ENCODE results near the gene ATRIP.

The ATRIP gene

DNA sequence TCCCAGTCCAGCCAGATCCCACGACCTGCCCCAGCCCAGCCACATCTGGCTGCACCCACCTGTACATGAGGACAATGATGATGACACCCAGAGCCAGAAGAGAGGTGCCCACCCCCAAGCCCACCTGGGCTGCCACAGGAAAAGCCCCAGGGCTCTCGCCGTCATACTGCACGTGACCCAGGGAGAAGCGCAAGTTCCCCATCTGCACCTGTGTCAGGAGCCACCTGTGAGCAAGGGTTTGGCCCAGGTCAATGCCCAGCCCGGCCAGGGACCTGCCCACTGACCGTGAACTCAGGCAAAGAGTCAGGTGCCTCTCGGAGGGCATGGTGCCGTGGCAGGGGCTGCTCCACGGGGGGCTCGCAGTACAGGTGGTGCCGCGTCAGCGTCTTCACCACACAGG lies 32.9 kb upstream of the ATRIP start:
- H3K9ac ChIP-seq (ENCODE audit: insufficient read length): no peak overlapping the region
- H3K4me3 ChIP-seq: no peak overlapping the region
- H3K9me3 ChIP-seq (ENCODE audit: low read depth, low read length): no peaks in the 10 kb centered on the region
- H3K27ac ChIP-seq: no peak overlapping the region
- H3K36me3 ChIP-seq (ENCODE audit: insufficient read depth, low read length): no peaks in the 10 kb centered on the region
- no peak for TF ChIP-seq POLR2AphosphoS5 (IDR thresholded peaks at IDR 0.05; ENCODE audit: borderline replicate concordance, low read depth, low read length)
- no peak for TF ChIP-seq FOXP2 (optimal IDR thresholded peaks at IDR 0.05; ENCODE audit: control extremely low read depth, extremely low read length, insufficient read depth)
- no peak for TF ChIP-seq EZH2 (IDR thresholded peaks at IDR 0.05)
- DNase-seq (ENCODE audit: low read depth, low spot score): no peak

DNA sequence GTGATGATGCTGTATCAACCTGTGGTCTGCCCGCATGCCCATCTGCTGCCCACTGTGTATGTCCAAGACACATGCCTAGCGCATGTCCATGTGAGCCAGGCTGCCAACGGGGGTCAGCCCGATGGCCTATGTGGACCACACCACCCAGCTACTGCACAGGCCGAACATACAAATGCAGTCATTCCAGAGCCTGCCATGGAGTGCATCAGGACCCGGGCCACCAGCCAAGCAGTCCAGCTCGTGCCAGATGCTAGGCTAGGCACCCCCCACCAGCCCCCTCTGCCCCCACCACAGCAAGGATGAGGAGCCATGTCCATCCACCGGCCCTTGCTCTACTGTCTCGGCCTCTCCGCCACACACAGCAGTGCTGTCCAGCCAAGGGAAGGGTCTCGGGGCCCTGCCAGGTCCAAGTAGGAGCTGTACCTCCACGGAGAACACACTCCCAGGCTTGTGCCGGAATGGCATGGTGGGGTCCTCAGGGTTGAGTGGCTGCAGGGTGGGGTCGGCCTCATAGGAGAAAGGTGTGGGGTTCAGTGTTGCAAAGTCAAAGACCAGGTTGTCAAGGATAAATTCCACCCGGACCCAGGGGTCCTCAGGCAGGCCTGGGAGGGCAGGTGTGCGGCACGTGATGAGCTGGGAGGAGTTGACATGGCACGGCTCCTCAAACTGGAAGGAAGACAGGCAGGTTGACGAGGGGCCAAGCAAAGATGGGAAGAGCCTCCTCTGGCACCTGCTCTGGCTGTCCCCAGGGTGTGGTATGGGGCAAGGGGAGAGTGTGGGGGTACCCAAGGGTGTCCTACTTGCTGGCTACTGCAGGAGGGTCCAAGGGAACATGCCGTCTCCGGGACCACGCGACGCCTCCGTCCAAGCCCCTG lies 31.9 kb upstream of the ATRIP start:
- Histone ChIP-seq H3K9ac (ENCODE audit: insufficient read length) (no peak overlapping the region), H3K27ac (no peak overlapping the region), H3K36me3 (ENCODE audit: insufficient read depth, low read length) (no peaks in the 10 kb centered on the region), H3K4me3 (no peak overlapping the region), H3K9me3 (ENCODE audit: low read depth, low read length) (no peaks in the 10 kb centered on the region)
- no peak for TF ChIP-seq POLR2AphosphoS5 (IDR thresholded peaks at IDR 0.05; ENCODE audit: borderline replicate concordance, low read depth, low read length)
- TF ChIP-seq FOXP2 (optimal IDR thresholded peaks at IDR 0.05; ENCODE audit: control extremely low read depth, extremely low read length, insufficient read depth): no peak
- no peak for TF ChIP-seq EZH2 (IDR thresholded peaks at IDR 0.05)
- DNase-seq (ENCODE audit: low read depth, low spot score): no peak

DNA sequence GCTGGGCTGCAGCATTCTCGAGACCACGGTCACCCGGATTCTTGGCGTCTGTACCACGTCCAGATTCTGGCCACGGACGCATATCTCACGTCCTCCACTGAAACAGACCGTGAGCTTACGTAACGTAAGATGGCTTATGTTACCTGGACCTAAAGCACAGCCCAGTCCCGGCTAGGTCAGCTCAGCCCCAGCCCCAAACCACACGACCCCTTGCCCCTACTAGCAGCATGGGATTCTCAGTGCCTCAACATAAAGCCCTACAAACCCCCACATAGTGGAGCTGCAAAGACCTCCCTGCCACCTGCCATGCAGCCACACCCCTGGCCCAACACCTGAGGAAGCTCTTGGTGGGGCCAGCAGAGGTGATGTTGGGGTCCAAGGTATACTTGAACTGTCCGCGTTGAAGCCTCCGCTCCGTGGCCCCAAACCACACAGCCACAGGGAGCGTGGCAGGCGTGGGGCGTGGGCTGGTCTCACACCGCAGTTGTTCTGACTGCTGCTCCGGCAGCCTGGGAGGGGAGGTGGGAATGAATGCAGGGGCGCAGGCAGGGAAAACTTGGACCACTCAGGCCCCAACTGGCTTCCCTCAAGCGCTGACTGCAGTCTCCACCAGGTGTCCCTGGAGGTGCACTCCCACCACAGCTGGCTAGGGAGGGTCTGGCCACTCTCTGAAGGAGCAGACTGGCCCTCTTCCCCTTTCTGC lies 31.1 kb upstream of the ATRIP start:
- Histone ChIP-seq H3K9ac (ENCODE audit: insufficient read length) (no peak overlapping the region), H3K36me3 (ENCODE audit: insufficient read depth, low read length) (no peaks in the 10 kb centered on the region), H3K4me3 (no peak overlapping the region), H3K9me3 (ENCODE audit: low read depth, low read length) (no peaks in the 10 kb centered on the region), H3K27ac (no peak overlapping the region)
- no peak for TF ChIP-seq POLR2AphosphoS5 (IDR thresholded peaks at IDR 0.05; ENCODE audit: borderline replicate concordance, low read depth, low read length)
- DNase-seq (ENCODE audit: low read depth, low spot score): no peak

DNA sequence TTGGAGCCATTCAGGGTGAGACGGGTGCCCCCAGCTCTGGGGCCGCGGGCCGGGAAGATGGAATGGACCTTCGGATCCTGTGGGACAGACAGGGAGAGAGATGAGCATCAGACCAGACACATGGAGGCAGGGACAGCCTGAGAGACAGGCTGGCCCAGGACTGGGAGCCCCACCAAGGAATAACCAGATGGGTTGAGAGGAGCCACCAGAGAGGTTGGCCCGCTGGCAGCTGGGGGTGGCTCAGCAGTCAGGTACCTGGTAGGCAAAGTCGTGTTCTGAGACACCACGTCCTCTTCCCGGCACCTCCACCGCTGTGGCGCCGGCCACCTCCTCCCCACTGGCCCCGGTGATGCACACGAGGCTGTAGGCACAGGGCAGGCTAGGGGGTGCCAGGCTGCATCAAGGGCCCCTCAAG lies 30.4 kb upstream of the ATRIP start:
- no peak overlapping the region for H3K4me3 ChIP-seq
- H3K9me3 ChIP-seq (ENCODE audit: low read depth, low read length): no peaks in the 10 kb centered on the region
- no peak overlapping the region for H3K9ac ChIP-seq (ENCODE audit: insufficient read length)
- TF ChIP-seq EZH2 (IDR thresholded peaks at IDR 0.05) (no peak), FOXP2 (optimal IDR thresholded peaks at IDR 0.05; ENCODE audit: control extremely low read depth, extremely low read length, insufficient read depth) (no peak), POLR2AphosphoS5 (IDR thresholded peaks at IDR 0.05; ENCODE audit: borderline replicate concordance, low read depth, low read length) (no peak)
- DNase-seq (ENCODE audit: low read depth, low spot score): no peak
- no peak overlapping the region for H3K27ac ChIP-seq
- no peaks in the 10 kb centered on the region for H3K36me3 ChIP-seq (ENCODE audit: insufficient read depth, low read length)

DNA sequence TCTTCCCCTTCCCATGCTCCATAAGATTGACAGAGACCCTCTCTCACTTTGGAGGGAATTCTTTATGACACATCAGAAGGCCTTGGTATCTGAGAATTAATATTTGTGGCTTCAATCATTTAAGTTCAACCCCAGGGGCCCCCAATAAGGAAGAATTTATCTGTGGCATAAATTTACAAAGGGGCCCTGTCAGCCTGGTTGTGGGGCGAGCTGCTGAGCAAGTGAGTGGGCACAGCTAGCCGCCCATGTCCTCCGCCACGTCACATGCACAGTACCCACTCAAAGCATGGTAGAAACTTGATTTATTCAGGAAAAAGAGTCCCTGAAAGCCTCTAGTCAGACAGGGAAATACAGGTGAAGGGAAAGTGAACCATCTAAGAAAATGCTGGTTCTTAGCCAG lies 30.0 kb upstream of the ATRIP start:
- TF ChIP-seq FOXP2 (optimal IDR thresholded peaks at IDR 0.05; ENCODE audit: control extremely low read depth, extremely low read length, insufficient read depth) (no peak), POLR2AphosphoS5 (IDR thresholded peaks at IDR 0.05; ENCODE audit: borderline replicate concordance, low read depth, low read length) (no peak), EZH2 (IDR thresholded peaks at IDR 0.05) (no peak)
- Histone ChIP-seq H3K4me3 (no peak overlapping the region), H3K9me3 (ENCODE audit: low read depth, low read length) (no peaks in the 10 kb centered on the region), H3K27ac (no peak overlapping the region), H3K9ac (ENCODE audit: insufficient read length) (no peak overlapping the region), H3K36me3 (ENCODE audit: insufficient read depth, low read length) (no peaks in the 10 kb centered on the region)
- no peak for DNase-seq (ENCODE audit: low read depth, low spot score)

DNA sequence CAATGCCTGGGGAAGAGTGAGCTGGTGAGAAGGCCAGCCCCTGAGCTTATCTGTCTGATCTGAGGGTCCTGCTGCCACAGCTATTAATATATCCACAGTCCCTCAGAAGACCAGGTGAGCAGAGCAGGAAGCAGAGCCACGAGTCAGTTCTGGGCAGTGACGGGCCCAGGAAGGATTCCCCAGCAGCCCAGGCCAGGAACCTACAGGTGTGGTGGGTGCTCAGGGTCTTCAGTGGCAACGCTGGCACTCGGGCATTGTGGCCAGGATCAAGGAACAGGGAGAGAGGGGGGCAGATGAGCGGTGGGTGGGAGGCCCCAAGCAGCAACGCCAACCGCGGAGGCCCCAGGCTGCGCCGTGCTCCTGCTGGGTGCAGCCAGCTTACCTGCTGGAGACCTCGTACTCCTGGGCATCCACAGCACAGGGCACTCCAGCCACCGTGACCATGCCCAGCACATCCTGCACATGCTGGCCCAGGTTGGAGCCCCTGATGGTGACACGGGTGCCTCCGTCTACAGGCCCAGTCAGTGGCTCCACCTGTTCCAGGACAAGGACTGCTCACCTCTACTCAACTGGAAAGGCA lies 28.9 kb upstream of the ATRIP start:
- Histone ChIP-seq H3K36me3 (ENCODE audit: insufficient read depth, low read length) (no peaks in the 10 kb centered on the region), H3K27ac (no peak overlapping the region), H3K9ac (ENCODE audit: insufficient read length) (no peak overlapping the region), H3K9me3 (ENCODE audit: low read depth, low read length) (no peaks in the 10 kb centered on the region), H3K4me3 (no peak overlapping the region)
- TF ChIP-seq FOXP2 (optimal IDR thresholded peaks at IDR 0.05; ENCODE audit: control extremely low read depth, extremely low read length, insufficient read depth): no peak
- no peak for TF ChIP-seq EZH2 (IDR thresholded peaks at IDR 0.05)
- TF ChIP-seq POLR2AphosphoS5 (IDR thresholded peaks at IDR 0.05; ENCODE audit: borderline replicate concordance, low read depth, low read length): no peak
- no peak for DNase-seq (ENCODE audit: low read depth, low spot score)

DNA sequence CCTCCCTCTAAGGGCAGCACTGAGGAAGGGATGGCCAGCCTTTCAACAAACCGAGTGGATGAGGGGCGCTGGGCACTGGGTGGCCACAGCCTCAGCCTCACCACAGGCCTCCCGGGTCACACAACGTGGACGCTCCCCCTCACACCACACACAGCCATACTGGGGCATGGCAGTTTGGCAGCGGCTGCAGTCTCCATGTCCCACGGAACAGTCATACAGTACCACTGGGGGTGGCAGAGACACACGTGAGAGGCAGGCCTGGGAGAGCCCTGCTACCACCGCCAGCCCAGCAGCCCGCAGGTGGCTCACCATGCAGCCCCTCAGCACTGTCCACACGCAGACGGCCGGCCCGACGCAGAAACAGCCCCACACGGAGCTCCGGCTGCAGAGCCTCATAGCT lies 28.4 kb upstream of the ATRIP start:
- H3K9ac ChIP-seq (ENCODE audit: insufficient read length): no peak overlapping the region
- DNase-seq (ENCODE audit: low read depth, low spot score): no peak
- H3K36me3 ChIP-seq (ENCODE audit: insufficient read depth, low read length): no peaks in the 10 kb centered on the region
- TF ChIP-seq POLR2AphosphoS5 (IDR thresholded peaks at IDR 0.05; ENCODE audit: borderline replicate concordance, low read depth, low read length): no peak
- H3K4me3 ChIP-seq: no peak overlapping the region
- no peak overlapping the region for H3K27ac ChIP-seq
- H3K9me3 ChIP-seq (ENCODE audit: low read depth, low read length): no peaks in the 10 kb centered on the region

DNA sequence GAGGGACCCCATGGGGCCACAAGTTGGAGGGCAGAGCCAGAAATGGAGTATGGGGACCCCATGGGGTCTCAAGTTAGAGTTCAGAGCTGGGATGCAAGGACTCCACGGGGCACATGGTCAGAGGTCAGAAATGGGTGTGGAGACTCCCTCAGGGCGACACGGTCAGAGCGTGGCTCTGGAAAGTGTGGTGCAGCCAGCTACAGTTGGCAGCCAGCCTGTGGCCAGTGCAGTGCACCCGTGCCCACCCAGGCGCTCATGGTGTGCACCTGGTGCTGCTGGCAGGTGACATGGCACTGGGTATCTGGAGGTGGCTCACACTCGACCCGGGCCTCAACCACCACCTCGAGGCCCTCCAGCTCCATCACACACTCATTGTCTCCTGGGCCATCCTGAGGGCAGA lies 27.9 kb upstream of the ATRIP start:
- Histone ChIP-seq H3K9ac (ENCODE audit: insufficient read length) (no peak overlapping the region), H3K36me3 (ENCODE audit: insufficient read depth, low read length) (no peaks in the 10 kb centered on the region), H3K27ac (no peak overlapping the region), H3K4me3 (no peak overlapping the region), H3K9me3 (ENCODE audit: low read depth, low read length) (no peaks in the 10 kb centered on the region)
- DNase-seq (ENCODE audit: low read depth, low spot score): no peak
- TF ChIP-seq POLR2AphosphoS5 (IDR thresholded peaks at IDR 0.05; ENCODE audit: borderline replicate concordance, low read depth, low read length) (no peak), EZH2 (IDR thresholded peaks at IDR 0.05) (no peak), FOXP2 (optimal IDR thresholded peaks at IDR 0.05; ENCODE audit: control extremely low read depth, extremely low read length, insufficient read depth) (no peak)
